Liver (tissue), 9 donors: ENCODE data around the gene BRINP3. TPM values are rescaled to one million over a fixed set of nuclear protein-coding genes. Genes with fewer than 3 reads are reported as not detected.

ENCODE experiments used
- DNase-seq: peaks from one replicate; pipeline ENCODE4 v3.0.0-alpha.2; 2017; ENCODE audit warnings: low spot score
- H3K27ac ChIP-seq, 2 donors: one replicate each; pipeline ENCODE4 v1.7.0; 2013; ENCODE audit warnings: inconsistent platforms in 2 of 2, low read length in 2 of 2, control low read depth in 1 of 2, low read depth in 1 of 2, mild to moderate bottlenecking in 1 of 2
- H3K27me3 ChIP-seq, 4 donors: one replicate each; pipeline versions ENCODE4 v1.6.1 to v1.7.0; 2013; ENCODE audit warnings: low read length in 3 of 4, inconsistent platforms in 1 of 4, mild to moderate bottlenecking in 1 of 4, moderate library complexity in 1 of 4; ENCODE audit not compliant: control insufficient read depth in 4 of 4, insufficient read depth in 4 of 4
- H3K36me3 ChIP-seq, 4 donors: one replicate each; pipeline versions ENCODE4 v1.6.1 to v1.7.0; 2013; ENCODE audit warnings: low read length in 3 of 4, mild to moderate bottlenecking in 3 of 4, low read depth in 1 of 4, moderate library complexity in 1 of 4; ENCODE audit not compliant: control insufficient read depth in 4 of 4, insufficient read depth in 3 of 4
- H3K4me1 ChIP-seq, 4 donors: one replicate each; pipeline versions ENCODE4 v1.6.1 to v1.7.0; 2013; ENCODE audit warnings: low read length in 3 of 4, mild to moderate bottlenecking in 3 of 4, moderate library complexity in 1 of 4; ENCODE audit not compliant: control insufficient read depth in 4 of 4, insufficient read depth in 4 of 4
- H3K4me3 ChIP-seq, 3 donors: one replicate each; pipeline versions ENCODE4 v1.6.1 to v1.7.0; 2013; ENCODE audit warnings: low read length in 3 of 3, control low read depth in 1 of 3, low read depth in 1 of 3, mild to moderate bottlenecking in 1 of 3
- H3K9ac ChIP-seq, 2 donors: one replicate each; pipeline ENCODE4 v1.7.0; 2013; ENCODE audit warnings: low read length in 2 of 2, mild to moderate bottlenecking in 2 of 2, moderate library complexity in 2 of 2, control low read depth in 1 of 2, low read depth in 1 of 2
- H3K9me3 ChIP-seq, 4 donors: one replicate each; pipeline versions ENCODE4 v1.6.1 to v1.7.0; 2013; ENCODE audit warnings: low read length in 3 of 4; ENCODE audit not compliant: control insufficient read depth in 4 of 4
- ATF3 ChIP-seq: IDR thresholded peaks from 2 replicates; pipeline ENCODE4 v1.6.1; 2016; ENCODE audit warnings: antibody characterized with exemption
- EGR1 ChIP-seq, 2 donors: IDR thresholded peaks; 2 replicates each; pipeline ENCODE4 v1.6.1; 2016 to 2018; ENCODE audit warnings: antibody characterized with exemption in 2 of 2, low read depth in 2 of 2
- FOXA1 ChIP-seq: IDR thresholded peaks from 2 replicates; pipeline ENCODE4 v1.6.1; 2016; ENCODE audit warnings: antibody characterized with exemption
- FOXA2 ChIP-seq: IDR thresholded peaks from 2 replicates; pipeline ENCODE4 v1.6.1; 2016; ENCODE audit warnings: antibody characterized with exemption
- GABPA ChIP-seq, 2 donors: IDR thresholded peaks in 1 of 2; conservative IDR thresholded peaks in 1 of 2; 2 replicates each; pipeline ENCODE4 v1.6.1; 2016; ENCODE audit warnings: antibody characterized with exemption in 2 of 2, mild to moderate bottlenecking in 1 of 2, moderate library complexity in 1 of 2
- HNF4A ChIP-seq, 2 donors: conservative IDR thresholded peaks; 2 replicates each; pipeline ENCODE4 v1.6.1; 2016; ENCODE audit warnings: antibody characterized with exemption in 2 of 2, mild to moderate bottlenecking in 2 of 2
- HNF4G ChIP-seq: IDR thresholded peaks from 2 replicates; pipeline ENCODE4 v1.6.1; 2016; ENCODE audit warnings: antibody characterized with exemption
- JUND ChIP-seq, 2 donors: IDR thresholded peaks; 2 replicates each; pipeline ENCODE4 v1.6.1; 2016; ENCODE audit warnings: antibody characterized with exemption in 2 of 2
- MAX ChIP-seq: IDR thresholded peaks from 2 replicates; pipeline ENCODE4 v1.6.1; 2016; ENCODE audit warnings: antibody characterized with exemption
- NR2F2 ChIP-seq: IDR thresholded peaks from 2 replicates; pipeline ENCODE4 v1.6.1; 2016; ENCODE audit warnings: antibody characterized with exemption
- RAD21 ChIP-seq, 2 donors: IDR thresholded peaks; 2 replicates each; pipeline ENCODE4 v1.6.1; 2016; ENCODE audit warnings: antibody characterized with exemption in 2 of 2, mild to moderate bottlenecking in 2 of 2
- REST ChIP-seq: IDR thresholded peaks from 2 replicates; pipeline ENCODE4 v1.6.1; 2016; ENCODE audit warnings: antibody characterized with exemption, mild to moderate bottlenecking
- RXRA ChIP-seq, 2 donors: IDR thresholded peaks; 2 replicates each; pipeline ENCODE4 v1.6.1; 2017 to 2018; ENCODE audit warnings: antibody characterized with exemption in 2 of 2, mild to moderate bottlenecking in 1 of 2
- SP1 ChIP-seq: IDR thresholded peaks from 2 replicates; pipeline ENCODE4 v1.6.1; 2018; ENCODE audit warnings: antibody characterized with exemption, mild to moderate bottlenecking
- TAF1 ChIP-seq: conservative IDR thresholded peaks from 2 replicates; pipeline ENCODE4 v1.6.1; 2016; ENCODE audit warnings: antibody characterized with exemption, mild to moderate bottlenecking
- YY1 ChIP-seq: IDR thresholded peaks from 2 replicates; pipeline ENCODE4 v1.6.1; 2016; ENCODE audit warnings: antibody characterized with exemption, mild to moderate bottlenecking
- WGBS: extraction: QIAGEN DNeasy Blood & Tissue Kit; methylation state at CpG from one replicate; pipeline ENCODE4 v1.1.7; 2013; 5-methylcytosine and 5-hydroxymethylcytosine counted together
- polyA plus RNA-seq, 2 donors: library from polyadenylated mRNA; stranded (reverse) in 1 of 2; unstranded in 1 of 2; fragments of 200-250 nt in 1 of 2; fragments of >200 nt in 1 of 2; fragmentation: Nextera tagmentation in 1 of 2; extraction: Ambion mirVana in 1 of 2; gene quantifications; one replicate each; pipeline versions ENCODE4 v1.2.1 to v1.2.3, GENCODE V29; 2013 to 2015
- total RNA-seq, 2 donors: library from RNA; depleted of rRNA; stranded (reverse); fragments of >200 nt; gene quantifications; one replicate each; pipeline ENCODE4 v1.2.3, GENCODE V29; 2014
- TF ChIP-seq, protein P1 (sequence below): fragments of 150-350 bp; IDR thresholded peaks from 2 replicates; pipeline ENCODE4 v1.5.1; 2017; ENCODE audit warnings: improper control_type of control experiment, low read depth, low read length; ENCODE audit not compliant: missing input control
- TF ChIP-seq, protein P2 (sequence below): IDR thresholded peaks from 2 replicates; pipeline ENCODE4 v1.6.1; 2016; ENCODE audit warnings: antibody characterized with exemption
- donor health status: healthy.
- donor health status: healthy.
- donor health status: healthy.
- donor health status: healthy.
- donor health status: healthy.

BRINP3 gene
- total and polyA plus RNA-seq, 4 donors, result 0.02 TPM; not detected in 3

DNA sequence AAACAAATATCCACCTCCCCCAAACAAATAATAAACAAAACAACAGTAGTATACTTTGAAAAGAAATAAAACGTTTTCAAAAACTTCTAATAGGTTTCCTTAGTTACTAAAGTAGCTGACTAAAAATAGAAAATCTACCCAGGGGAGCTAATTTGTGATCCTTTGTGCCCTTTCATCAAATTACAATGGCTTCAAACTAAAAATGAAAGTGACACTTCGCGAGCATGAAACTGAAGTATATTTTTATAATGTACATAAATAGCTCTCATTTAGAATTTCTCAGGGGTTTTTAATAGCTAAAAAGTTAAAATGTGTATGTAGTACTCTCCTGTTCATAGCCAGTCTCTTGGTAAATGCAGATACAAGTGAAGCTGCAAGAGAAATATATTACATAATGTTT is 78.4 kb downstream of the BRINP3 start:
- H3K4me1 ChIP-seq, result no peaks in the 10 kb centered on the region
- no peaks in the 10 kb centered on the region for H3K36me3 ChIP-seq
- H3K9me3 ChIP-seq, result no peaks in the 10 kb centered on the region
- no peaks in the 10 kb centered on the region for H3K27me3 ChIP-seq
- 61% methylated on average over 3 of the region's 3 CpGs for WGBS
- no peak for DNase-seq
- H3K9ac ChIP-seq, result no peak overlapping the region
- no peak overlapping the region for H3K4me3 ChIP-seq
- H3K27ac ChIP-seq, result no peak overlapping the region
- TF ChIP-seq NR2F2 (no peak), RXRA (IDR thresholded peaks at IDR 0.05) (no peak), JUND (IDR thresholded peaks at IDR 0.05) (no peak), RAD21 (IDR thresholded peaks at IDR 0.05) (no peak), EGR1 (IDR thresholded peaks at IDR 0.05; ENCODE audit: low read depth in 2 of 2) (no peak), GABPA (IDR thresholded peaks at IDR 0.05 in 1 of 2, conservative IDR thresholded peaks at IDR 0.05 in 1 of 2) (no peak), SP1 (no peak), TAF1 (no peak), REST (no peak)
- TF ChIP-seq, protein P1, sequence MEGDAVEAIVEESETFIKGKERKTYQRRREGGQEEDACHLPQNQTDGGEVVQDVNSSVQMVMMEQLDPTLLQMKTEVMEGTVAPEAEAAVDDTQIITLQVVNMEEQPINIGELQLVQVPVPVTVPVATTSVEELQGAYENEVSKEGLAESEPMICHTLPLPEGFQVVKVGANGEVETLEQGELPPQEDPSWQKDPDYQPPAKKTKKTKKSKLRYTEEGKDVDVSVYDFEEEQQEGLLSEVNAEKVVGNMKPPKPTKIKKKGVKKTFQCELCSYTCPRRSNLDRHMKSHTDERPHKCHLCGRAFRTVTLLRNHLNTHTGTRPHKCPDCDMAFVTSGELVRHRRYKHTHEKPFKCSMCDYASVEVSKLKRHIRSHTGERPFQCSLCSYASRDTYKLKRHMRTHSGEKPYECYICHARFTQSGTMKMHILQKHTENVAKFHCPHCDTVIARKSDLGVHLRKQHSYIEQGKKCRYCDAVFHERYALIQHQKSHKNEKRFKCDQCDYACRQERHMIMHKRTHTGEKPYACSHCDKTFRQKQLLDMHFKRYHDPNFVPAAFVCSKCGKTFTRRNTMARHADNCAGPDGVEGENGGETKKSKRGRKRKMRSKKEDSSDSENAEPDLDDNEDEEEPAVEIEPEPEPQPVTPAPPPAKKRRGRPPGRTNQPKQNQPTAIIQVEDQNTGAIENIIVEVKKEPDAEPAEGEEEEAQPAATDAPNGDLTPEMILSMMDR, result no peak

DNA sequence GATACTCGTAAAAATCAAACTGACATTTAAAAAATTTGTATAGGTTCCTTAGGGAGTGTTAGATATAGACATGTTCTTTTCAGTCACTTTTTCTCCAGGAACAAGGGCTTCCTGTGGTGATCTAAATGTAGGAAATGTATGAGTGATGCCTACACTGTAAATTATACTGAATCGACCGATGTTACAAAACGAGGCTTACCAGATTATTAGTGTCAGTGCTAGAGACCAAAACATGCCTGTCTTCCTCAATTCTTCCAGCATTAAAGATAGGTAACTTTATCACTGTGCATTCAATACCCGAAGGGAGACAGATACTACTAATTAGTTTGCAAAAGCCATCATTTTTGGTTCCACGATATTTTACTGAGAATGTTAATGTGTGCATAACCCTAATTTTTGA is 86.1 kb downstream of the BRINP3 start:
- no peaks in the 10 kb centered on the region for H3K9me3 ChIP-seq
- no peak overlapping the region for H3K9ac ChIP-seq
- TF ChIP-seq REST (no peak), NR2F2 (no peak), EGR1 (IDR thresholded peaks at IDR 0.05; ENCODE audit: low read depth in 2 of 2) (no peak), FOXA2 (no peak), FOXA1 (no peak), GABPA (IDR thresholded peaks at IDR 0.05 in 1 of 2, conservative IDR thresholded peaks at IDR 0.05 in 1 of 2) (no peak), RAD21 (IDR thresholded peaks at IDR 0.05) (no peak), TAF1 (no peak), MAX (no peak), HNF4A (conservative IDR thresholded peaks at IDR 0.05) (no peak), YY1 (no peak), HNF4G (no peak), JUND (IDR thresholded peaks at IDR 0.05) (no peak), RXRA (IDR thresholded peaks at IDR 0.05) (no peak), SP1 (no peak), ATF3 (no peak)
- TF ChIP-seq, protein P2, sequence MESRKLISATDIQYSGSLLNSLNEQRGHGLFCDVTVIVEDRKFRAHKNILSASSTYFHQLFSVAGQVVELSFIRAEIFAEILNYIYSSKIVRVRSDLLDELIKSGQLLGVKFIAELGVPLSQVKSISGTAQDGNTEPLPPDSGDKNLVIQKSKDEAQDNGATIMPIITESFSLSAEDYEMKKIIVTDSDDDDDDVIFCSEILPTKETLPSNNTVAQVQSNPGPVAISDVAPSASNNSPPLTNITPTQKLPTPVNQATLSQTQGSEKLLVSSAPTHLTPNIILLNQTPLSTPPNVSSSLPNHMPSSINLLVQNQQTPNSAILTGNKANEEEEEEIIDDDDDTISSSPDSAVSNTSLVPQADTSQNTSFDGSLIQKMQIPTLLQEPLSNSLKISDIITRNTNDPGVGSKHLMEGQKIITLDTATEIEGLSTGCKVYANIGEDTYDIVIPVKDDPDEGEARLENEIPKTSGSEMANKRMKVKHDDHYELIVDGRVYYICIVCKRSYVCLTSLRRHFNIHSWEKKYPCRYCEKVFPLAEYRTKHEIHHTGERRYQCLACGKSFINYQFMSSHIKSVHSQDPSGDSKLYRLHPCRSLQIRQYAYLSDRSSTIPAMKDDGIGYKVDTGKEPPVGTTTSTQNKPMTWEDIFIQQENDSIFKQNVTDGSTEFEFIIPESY, result no peak
- TF ChIP-seq, protein P1, result no peak
- no peak overlapping the region for H3K4me3 ChIP-seq
- no peaks in the 10 kb centered on the region for H3K36me3 ChIP-seq
- DNase-seq, result no peak
- no peak overlapping the region for H3K27ac ChIP-seq
- H3K27me3 ChIP-seq, result no peaks in the 10 kb centered on the region
- H3K4me1 ChIP-seq, result no peaks in the 10 kb centered on the region
- WGBS, result 58% methylated on average over 6 of the region's 6 CpGs
